ENCODE results near the gene HS6ST3.

HS6ST3 gene

DNA sequence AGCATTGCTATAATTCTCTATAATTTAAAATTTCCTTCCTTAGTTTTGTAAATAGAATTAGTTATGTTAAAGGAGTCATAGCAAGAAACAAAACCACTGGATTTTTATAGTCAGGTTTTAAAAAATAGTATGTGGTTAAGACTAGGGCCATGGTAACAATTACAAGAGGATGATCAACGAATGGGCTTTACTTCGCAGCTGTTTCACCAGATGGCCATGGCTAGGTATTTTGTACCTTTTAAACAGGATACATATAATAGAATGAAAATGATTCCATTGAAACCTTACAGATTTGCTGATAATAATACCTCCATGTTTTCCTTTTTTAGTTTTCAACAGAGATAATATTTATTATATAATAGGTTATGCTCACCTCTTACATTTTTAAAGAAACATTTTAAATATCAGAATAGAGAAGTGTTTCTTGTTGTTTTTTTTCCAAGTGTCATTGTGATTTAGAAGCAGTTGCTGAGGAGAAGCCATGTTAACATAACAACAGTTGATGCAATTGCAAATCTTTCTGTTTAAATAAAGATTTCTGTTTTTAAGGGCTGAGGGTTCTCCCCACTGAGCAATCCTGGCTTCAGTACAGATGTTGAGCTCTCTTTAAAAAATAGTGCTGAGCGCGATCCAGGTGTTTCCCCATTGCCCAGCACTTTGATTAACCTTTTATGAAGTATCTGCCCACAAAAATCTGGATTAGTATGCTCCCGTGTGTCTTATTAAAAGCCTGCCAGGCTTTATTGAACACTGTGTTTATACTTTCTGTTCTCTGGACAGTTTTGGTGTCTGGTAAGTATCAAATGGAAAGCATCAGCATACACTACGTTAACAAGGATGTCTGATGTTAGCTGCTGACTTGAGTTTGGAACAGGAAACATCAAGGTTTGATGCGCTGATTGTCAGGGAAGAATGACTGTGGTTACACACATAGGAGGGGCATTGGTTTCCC, 205.3 kb downstream of the HS6ST3 start:
- no peak for DNase-seq

DNA sequence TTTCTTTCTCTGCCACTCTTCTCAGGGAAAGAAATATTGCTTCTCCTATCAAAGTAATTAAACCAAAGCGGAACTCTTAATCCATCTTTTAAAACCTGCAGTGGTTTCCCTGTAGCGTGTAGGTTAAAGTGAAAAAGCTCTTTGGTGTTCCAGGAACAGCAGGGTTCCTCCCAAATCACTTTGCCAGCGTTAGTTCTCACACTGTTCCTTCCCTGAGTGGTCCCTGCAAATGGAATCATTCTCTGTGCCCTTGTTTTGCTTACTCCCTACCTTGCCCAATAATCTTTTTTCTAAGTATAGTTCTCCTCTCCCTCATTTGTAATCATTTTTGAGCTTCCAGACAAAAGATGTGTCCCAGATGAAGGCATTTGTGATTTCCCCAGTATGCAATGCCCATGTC, 207.5 kb downstream of the HS6ST3 start:
- no peak for DNase-seq

DNA sequence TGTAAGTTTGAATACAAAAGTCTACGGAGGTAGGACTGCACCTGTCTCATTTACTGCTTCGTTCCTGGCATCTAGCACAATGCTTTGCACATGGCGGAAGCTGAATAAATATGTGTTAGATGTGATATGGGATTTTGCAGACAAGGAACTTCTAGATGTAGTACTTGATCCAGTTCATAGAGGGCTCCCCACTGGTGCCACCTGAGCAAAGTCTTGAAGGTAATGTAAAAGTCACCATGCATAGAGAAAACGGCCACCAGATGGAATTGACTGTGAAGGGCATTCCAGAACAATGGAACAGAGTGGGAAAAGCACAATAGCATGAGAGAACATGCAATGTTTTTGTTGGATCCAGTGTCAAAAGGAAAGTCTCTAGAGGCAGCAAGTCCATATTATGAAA, 209.3 kb downstream of the HS6ST3 start:
- DNase-seq = no peak

DNA sequence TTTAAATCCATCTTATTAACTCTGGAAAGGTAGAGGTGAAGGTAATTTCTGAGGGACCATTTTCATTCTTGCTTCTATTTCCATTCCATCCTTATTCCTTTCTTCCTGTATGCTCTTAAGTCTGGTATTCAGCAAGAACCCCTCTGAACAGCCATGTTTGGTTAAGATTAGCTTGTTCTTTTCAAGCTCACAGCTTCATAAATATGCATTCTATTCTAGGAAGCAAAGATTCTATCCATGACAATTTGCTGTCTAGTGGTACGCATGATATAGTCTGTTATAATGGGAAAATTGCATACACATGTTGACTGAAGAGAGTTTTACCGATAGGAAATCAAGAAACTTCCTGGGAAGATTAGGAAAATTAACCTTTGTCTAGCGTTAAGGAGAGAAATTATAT, 218.7 kb downstream of the HS6ST3 start:
- no peak for DNase-seq

DNA sequence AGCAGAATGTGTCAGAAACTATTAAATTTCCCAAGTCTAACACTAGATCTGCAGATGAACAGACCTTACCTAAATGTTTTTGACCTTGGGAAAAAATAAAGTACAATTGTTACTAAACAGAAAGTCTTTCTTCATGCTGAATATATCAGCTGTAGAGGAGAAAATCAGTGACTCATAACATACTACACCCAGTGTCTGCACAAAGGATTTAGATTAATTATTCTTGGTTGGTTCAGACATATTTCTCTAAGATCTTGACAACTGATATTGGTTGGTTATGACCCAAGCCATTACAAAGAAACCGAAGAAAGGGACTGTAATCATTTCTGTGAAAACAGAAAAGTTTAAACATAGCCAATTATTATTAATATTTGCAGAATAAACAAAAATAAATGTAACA, 225.1 kb downstream of the HS6ST3 start:
- no peak for DNase-seq

DNA sequence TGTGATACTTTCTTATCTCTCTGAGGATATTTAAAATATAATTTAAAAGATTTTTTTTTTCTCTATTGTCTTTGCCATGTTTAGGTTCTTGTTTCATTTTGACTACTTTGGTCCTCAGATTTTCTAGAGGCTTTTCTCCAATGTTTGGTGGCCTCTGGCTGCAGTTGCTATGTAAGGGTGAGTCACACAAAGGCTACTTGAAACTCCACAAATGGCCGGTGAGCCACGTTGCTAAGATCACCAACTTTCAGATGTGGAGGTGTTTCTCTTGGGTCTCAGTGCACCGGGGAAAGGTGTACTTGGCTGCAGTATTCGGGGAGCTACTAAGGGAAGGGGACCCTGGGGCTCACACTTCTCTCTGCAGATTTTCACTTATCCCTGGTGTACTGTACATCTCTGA, 248.1 kb downstream of the HS6ST3 start:
- DNase-seq = no peak

DNA sequence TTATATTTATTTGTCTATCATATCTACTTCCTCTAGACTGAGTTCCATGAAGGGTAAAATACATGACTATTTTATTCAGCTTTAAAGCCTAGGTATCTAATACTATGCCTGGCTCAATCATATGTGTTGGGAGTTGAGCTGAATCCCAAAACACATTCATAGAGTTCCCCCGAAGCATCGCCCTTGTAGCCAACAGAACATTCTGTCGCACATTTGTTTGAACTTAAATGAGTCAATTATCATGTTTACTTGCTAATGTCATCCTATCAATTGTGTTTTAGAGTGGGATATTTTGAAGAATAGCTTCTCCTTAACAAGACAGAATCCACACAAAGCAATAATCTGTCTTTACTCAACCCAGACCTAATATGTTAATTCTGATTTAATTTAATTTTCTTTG, 252.4 kb downstream of the HS6ST3 start:
- no peak for DNase-seq

DNA sequence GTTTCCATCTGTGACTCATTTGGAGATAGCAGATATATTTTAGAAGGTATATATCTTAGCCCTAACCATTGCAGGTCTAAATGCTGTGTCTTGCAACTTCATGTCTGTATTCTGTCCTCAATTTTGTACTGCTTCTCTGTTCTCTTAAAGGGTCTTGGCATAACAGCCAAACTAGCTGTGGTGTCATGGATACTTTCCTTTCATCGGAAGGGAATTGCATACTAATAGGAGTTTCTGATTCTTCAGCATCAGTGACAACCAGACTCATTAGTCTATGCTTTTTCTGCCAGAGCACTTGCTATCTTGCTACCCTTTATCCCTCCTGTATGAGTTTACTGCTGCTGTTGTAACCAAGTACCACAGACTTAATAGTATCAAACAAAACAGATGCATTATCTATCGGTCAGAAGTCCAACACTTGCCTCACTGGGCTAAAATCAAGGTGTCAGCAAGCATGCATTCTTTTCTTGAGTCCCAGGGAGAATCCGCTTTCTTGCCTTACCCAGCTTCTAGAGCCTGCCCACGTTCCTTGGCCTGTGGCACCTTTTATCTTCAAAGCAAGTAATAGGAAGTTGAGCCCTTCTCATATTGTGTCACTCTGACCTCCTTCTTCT, 253.1 kb downstream of the HS6ST3 start:
- DNase-seq = no peak

DNA sequence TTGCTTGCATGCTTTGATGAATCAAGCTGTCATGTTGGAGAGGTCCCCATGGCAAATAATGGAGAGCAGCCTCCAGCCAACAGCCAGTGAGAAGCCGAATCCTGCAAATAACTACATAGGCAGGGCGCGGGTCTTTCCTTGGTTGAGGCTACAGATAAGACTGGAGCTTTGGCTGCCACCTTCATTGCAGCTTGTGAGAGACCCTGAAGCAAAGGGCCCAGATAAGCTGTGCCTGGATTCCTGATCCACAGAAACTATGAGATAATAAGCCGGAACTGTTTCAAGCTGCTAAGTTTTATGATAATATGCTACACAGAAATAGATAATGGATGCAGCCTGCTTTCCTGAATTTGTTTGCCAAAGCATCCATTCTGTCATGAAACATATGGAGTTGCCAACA, 257.0 kb downstream of the HS6ST3 start:
- no peak for DNase-seq

DNA sequence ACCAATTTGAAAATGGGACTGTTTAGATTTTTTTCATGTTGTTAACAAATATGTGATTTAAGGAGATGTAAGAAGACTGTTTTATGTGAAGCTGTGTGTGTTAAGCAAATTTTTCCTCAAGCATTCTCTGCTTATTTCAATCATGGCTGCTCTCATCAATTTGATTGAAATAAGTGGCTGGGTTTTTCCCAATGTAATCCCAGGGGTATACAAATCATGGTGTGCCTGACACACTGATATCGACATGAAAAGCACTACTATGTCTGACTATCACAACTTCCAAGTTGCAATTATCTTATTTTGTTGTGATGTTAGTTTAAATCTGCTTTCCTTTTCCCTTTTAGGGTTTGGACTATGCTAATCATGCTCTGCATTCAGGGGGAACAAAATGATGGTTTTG, 283.7 kb downstream of the HS6ST3 start:
- no peak for DNase-seq

DNA sequence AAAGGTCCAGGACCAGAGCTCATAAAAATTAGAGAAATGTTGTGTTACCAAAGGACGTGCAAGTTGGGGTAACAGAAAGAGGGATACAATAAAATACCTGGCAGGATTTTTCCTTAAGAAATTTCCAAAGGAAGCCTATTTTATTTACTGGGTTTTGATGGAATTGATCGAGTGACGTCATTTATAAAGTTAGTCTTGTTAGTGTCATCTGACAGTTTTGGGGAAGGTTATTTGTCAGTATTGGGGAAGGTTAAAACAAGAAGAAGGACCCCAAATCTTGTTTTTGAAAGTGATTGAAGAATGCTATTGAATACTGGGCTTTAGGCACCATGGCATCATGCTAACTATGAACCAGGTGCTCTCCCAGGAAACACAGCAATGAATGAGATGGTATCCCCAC, 287.9 kb downstream of the HS6ST3 start:
- no peak for DNase-seq

DNA sequence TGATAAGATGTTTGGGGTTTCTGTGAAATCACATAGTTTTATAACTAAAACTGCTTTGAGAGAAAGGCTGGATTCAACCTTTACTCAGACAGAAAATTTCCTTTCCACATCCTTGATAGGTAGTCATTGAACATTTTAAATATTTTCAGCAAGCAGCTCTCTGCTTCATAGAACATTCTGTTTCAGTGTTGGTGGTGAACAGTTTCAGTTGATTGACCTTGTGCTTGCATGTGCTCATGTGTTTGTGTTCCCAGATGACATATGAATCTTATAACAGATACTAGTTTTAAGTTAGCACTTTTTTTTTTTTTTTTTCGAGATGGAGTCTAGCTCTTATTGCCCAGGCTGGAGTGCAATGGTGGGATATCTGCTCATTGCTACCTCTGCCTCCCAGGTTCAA, 290.1 kb downstream of the HS6ST3 start:
- no peak for DNase-seq

DNA sequence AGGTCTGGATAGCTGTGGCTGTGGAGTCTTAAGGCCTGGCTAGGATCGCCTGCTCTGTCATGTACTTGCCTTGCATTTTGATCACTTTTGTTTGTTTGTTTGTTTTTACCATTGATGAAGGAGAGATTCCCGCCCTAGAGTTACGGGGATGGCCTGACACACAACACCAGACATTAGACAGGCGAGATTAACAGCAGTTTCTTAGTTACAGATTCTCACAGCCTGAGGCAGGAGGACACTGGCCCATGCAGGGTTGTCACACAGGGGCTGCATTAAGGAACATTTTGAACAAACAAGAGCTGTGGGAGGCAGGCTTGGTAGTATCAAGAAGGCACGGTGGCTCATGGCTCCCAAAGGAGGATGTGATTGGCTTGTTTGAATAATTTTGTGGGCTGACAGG, 291.8 kb downstream of the HS6ST3 start:
- no peak for DNase-seq

DNA sequence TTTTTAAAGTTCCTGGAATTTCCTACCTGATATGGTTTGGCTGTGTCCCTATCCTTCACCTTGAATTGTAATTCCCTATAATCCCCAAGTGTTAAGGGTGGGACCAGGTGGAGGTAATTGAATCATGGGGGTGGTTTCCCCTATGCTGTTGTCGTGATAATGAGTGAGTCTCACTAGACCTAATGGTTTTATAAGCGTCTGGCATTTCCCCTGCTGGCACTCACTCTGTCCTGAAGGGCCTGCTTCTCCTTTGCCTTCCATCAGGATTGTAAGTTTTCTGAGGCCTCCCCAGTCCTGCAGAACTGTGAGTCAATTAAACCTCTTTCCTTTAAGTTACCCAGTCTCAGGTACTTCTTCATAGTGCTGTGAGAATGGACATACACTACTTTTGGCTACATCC, 298.7 kb downstream of the HS6ST3 start:
- DNase-seq = no peak

DNA sequence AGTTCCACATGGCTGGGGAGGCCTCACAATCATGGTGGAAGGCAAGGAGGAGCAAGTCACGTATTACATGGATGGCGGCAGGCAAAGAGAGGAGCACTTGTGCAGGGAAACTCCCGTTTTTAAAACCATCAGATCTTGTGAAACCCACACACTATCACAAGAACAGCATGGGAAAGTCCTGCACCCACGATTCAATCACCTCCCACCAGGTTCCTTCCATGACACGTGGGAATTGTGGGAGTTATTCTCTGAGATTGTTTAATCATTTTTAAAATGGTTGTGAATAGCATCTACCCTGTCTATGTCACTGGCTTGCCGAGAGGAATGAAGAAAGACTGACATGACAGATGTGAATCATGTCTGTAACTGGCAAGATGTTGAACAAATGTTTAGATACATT, 301.7 kb downstream of the HS6ST3 start:
- no peak for DNase-seq

DNA sequence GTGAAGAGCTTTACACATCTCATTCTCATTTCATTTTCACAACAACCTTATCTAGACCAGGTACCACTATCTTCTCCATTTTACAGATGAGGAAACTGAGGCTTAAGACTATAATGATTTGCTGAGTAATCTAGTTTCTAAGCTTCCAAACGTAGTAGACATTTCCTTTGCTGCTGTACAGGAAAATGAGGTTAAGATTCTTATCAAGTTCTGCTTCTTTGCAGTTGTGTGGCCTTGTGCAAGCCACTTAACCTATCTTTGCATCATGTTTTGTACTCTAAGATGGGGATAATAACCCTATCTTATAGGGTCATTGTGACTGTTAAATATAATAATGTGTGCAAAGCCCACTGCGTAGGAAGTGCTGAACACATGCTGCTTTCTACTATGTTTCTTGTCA, 307.9 kb downstream of the HS6ST3 start:
- no peak for DNase-seq

DNA sequence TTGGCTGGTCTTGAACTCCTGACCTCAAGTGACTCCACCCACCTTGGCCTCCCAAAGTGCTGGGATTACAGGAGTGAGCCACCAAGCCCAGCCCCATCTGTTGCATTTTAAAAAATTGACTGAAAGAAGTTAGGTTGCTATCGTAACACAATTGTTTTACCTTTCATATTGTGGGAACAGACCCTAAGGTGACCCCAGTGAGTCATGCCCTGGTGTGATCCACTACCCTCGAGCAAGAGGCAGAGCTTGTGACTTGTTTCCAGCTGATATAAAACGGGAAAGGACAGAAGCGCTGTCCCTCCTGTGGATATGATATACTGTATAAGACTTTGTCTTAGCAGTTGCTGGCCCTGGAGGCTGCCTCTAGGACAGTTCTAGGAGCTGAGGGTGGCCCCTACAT, 308.6 kb downstream of the HS6ST3 start:
- DNase-seq = no peak

DNA sequence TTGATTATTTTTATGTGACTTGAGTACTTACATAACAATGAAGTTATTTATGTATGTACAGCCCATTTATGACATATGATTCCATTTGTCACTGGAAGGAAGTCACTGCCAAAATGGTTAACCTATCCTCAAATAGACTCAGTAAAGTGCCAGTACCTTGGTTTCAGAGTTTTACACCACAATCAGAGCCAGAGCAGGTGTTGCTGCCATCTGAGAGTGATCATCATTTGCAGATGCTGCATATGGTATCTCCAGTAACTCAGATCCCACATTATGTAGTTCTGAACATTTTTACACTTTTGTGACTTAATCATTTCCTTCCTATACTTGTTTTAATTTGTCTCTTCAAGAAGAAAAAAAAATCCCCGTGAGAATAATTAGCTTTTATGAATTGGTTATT, 313.3 kb downstream of the HS6ST3 start:
- no peak for DNase-seq

DNA sequence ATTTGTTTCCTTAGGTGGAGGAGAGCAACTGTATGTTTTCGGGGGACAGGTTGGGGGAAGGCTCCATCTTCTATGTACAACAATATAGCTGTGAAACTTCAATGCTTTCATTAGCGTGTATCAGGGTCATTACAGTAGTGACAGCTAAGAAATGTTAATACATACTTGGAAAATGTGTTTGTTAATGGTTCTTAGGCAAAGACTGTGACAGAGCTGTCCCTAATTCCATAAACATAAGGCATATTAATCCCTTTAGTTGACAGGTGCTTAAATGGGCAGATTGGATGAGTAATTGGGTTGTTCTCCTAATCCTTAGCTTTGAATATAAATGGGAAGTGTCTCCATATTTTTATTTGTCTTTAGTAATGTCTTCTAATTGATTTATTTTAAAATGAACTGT, 313.7 kb downstream of the HS6ST3 start:
- DNase-seq = no peak

DNA sequence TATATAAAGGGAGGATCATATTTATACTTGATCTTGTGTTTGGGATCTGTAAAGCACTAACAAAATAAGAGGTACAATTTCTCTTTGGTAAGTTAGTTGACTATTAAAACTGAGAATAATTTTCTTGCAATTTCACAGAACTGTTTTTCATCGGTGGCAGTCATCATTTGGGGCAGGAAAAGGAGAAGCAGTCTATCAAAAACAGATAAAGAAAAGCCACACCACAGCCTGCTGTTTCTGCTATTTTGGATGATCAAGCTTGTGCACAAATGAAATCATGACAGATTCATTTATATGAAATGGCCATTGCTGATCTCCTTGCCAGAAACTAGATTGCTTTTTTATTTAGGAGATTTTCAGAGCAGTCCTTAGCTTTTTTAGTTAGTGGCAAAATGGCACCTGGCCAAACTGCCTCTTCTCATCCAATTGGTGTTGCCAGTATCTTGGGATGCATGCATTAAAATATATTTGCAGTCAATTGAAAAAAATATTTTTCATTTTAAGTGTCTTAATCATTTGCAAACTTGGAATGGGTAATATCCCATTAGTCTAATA, 326.0 kb downstream of the HS6ST3 start:
- DNase-seq = no peak

DNA sequence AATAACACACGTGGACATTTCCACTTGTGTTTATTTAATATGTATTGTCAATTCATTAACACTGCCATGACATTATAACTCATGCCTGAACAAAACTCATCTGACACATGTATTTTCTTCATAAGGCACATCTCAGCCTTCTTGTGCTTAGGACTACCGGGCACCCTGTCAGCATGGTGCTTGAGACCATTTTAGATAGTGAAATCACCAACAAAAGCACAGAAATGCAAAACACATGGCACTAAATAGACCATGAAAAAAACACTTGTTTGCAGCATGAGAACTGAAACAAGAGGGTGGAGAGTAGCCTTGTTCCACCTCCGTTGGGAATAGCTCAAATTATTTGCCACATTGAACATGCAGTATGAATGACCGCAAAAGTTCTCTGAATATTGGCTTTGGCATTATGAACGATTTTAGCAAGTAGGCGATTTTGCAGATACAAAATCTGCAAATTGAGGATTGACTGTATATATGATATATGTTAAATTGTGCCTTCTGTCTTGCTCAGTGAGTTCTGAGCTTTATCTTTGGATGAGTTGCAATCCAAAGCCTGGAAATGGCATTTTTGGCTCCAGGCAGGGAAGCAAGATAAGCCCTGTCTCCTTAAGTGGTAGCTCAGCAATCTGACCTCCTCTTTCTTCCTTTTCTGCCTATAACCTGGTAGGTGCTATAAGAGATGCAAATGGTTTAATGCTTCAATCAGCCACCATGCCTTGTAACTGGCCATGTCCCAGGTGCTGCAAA, 328.2 kb downstream of the HS6ST3 start:
- no peak for DNase-seq

DNA sequence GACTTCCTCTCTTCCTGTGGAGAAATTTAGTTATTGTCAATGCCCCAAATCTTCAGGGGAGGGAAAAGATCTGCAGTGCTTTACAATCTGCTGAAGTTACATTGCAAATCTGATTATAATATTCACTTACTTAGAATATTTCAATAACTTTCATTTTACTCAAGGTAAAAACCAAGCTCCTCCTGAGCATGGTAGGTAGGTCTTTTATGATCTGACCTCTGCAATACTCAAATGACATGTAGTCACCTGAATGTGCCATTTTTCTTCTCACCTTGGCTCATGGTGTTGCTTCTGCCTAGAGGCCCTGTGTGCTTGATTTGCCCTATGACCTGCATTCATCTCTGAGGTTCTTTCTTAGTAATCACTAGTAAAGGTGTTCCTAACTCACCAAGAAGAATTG, 331.4 kb downstream of the HS6ST3 start:
- no peak for DNase-seq

DNA sequence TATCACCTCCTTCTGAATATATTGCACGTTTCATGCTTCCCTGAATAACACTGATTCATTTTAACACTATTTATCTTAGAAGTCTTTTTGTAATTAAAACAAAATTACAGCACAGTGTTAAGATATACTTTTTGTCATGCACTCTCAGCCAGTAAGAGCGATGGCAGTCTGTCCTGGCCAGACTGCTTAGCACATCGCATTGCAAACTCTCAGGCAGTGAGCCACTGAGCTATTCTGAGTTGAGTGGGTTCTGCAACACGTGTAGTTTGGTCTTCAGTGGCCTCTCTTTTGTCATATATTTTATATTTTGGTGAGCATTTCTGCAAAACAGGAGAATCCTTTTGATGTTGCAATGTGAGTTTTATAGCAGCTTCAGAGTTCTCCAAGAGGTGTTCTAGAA, 332.1 kb downstream of the HS6ST3 start:
- no peak for DNase-seq
